PC-3 (cell line): ENCODE results near the gene COLEC11.

Experiments used
- EZH2 ChIP-seq: fragments of 300-600 bp; sonication (generic); IDR thresholded peaks from one replicate; pipeline ENCODE4 v1.6.1; 2017; ENCODE audit warnings: antibody characterized with exemption, mild to moderate bottlenecking, low read length; ENCODE audit not compliant: unreplicated experiment
- EZH2phosphoT487 ChIP-seq: fragments of 300-600 bp; sonication (generic); IDR thresholded peaks from 2 replicates; pipeline ENCODE4 v1.6.1; 2018; ENCODE audit warnings: mild to moderate bottlenecking, antibody characterized with exemption, low read length, borderline replicate concordance
- TF ChIP-seq, protein P1 (sequence below): fragments of 300-600 bp; sonication (generic); conservative IDR thresholded peaks from 2 replicates; pipeline ENCODE4 v1.5.1; 2017; ENCODE audit warnings: antibody characterized with exemption, low read depth, mild to moderate bottlenecking, low read length

GRCh38 chr2:3545788-3546478, 49.0 kb upstream of the COLEC11 start:
- TF ChIP-seq, protein P1, sequence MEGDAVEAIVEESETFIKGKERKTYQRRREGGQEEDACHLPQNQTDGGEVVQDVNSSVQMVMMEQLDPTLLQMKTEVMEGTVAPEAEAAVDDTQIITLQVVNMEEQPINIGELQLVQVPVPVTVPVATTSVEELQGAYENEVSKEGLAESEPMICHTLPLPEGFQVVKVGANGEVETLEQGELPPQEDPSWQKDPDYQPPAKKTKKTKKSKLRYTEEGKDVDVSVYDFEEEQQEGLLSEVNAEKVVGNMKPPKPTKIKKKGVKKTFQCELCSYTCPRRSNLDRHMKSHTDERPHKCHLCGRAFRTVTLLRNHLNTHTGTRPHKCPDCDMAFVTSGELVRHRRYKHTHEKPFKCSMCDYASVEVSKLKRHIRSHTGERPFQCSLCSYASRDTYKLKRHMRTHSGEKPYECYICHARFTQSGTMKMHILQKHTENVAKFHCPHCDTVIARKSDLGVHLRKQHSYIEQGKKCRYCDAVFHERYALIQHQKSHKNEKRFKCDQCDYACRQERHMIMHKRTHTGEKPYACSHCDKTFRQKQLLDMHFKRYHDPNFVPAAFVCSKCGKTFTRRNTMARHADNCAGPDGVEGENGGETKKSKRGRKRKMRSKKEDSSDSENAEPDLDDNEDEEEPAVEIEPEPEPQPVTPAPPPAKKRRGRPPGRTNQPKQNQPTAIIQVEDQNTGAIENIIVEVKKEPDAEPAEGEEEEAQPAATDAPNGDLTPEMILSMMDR: no peak
- TF ChIP-seq EZH2 (no peak), EZH2phosphoT487 (no peak)
